Measurements from ENCODE around the gene CZIB.

Gene CZIB

DNA sequence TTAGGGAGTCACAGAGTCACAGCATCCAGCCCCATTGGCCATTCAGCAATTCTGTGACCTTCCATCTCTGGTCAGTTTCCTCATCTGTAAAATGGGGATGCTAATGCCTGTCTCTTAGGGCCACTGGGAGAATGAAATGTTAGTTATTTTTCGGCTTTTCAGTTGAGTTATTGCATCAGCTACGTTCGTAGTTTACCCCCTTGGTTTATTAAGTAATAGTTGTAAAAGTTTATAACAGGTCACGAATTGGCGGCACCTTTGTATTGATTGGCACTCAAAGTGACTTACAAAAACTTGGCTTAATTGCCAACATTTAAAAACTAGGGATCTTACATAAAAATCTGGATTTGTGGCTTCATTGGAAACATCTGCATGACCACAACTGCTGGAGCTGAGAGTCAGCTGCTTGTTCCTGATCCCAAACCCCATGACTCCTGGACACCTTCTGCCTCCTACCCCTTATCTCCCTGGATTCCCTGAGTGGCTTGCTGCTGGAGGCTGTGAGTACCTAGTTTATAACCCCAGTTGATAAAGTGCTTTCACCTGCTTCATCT lies 54.9 kb downstream of the CZIB start:
- H3K4me2 ChIP-seq (ENCODE audit: low read length), result no peak overlapping the region
- H4K20me1 ChIP-seq (ENCODE audit: insufficient read depth, low read length), result no peaks in the 10 kb centered on the region
- no peaks in the 10 kb centered on the region for H3K36me3 ChIP-seq (ENCODE audit: insufficient read depth, low read length)
- H3F3A ChIP-seq (ENCODE audit: insufficient read depth, low read length), result no peaks in the 10 kb centered on the region
- H3K27me3 ChIP-seq (ENCODE audit: insufficient read depth, low read length), result no peaks in the 10 kb centered on the region; the same call in 1 of the 2 replicates
- no peaks in the 10 kb centered on the region for H3K4me1 ChIP-seq (ENCODE audit: insufficient read depth, low read length, severe bottlenecking)
- H3K27ac ChIP-seq (ENCODE audit: low read depth, low read length, poor library complexity, severe bottlenecking), result no peak overlapping the region
- H3K9me3 ChIP-seq (ENCODE audit: low read length), result no peaks in the 10 kb centered on the region
- no peak for TF ChIP-seq EZH2 (IDR thresholded peaks at IDR 0.05; ENCODE audit: borderline replicate concordance, low read length)
- TF ChIP-seq, protein P1, sequence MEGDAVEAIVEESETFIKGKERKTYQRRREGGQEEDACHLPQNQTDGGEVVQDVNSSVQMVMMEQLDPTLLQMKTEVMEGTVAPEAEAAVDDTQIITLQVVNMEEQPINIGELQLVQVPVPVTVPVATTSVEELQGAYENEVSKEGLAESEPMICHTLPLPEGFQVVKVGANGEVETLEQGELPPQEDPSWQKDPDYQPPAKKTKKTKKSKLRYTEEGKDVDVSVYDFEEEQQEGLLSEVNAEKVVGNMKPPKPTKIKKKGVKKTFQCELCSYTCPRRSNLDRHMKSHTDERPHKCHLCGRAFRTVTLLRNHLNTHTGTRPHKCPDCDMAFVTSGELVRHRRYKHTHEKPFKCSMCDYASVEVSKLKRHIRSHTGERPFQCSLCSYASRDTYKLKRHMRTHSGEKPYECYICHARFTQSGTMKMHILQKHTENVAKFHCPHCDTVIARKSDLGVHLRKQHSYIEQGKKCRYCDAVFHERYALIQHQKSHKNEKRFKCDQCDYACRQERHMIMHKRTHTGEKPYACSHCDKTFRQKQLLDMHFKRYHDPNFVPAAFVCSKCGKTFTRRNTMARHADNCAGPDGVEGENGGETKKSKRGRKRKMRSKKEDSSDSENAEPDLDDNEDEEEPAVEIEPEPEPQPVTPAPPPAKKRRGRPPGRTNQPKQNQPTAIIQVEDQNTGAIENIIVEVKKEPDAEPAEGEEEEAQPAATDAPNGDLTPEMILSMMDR (IDR thresholded peaks at IDR 0.05; ENCODE audit: low read length), result no peak
- H3K9ac ChIP-seq (ENCODE audit: low read length), result no peak overlapping the region
- no peak overlapping the region for H3K4me3 ChIP-seq (ENCODE audit: low read depth, low read length, poor library complexity, severe bottlenecking)
- no peak overlapping the region for H2AFZ ChIP-seq (ENCODE audit: low read length)
- H3K79me2 ChIP-seq (ENCODE audit: insufficient read depth, low read length), result no peaks in the 10 kb centered on the region
- no peaks in the 10 kb centered on the region for H3K9me2 ChIP-seq (ENCODE audit: low read depth, low read length)

Data from OCI-LY1 (cell line).